IPS-20b (cell line): Measurements from ENCODE around the gene CKS1B.
A peak's percentile ranks its signal among the peaks of the same experiment; 100 is the strongest.

ENCODE experiments used
- H3K27ac ChIP-seq: one replicate; pipeline ENCODE4 v1.5.1; 2013; ENCODE audit warnings: low read length
- H3K27me3 ChIP-seq: 2 replicates; pipeline ENCODE4 v1.6.1; 2013; ENCODE audit warnings: mild to moderate bottlenecking, low read length, inconsistent platforms; ENCODE audit not compliant: insufficient read depth
- H3K36me3 ChIP-seq: 2 replicates; pipeline ENCODE4 v1.6.1; 2013; ENCODE audit warnings: low read depth, mild to moderate bottlenecking, inconsistent platforms, low read length, moderate library complexity; ENCODE audit not compliant: insufficient read depth
- H3K4me1 ChIP-seq: 2 replicates; pipeline ENCODE4 v1.6.1; 2013; ENCODE audit warnings: mild to moderate bottlenecking, control low read depth, inconsistent platforms, low read length, moderate library complexity; ENCODE audit not compliant: insufficient read depth
- H3K4me3 ChIP-seq: 2 replicates; pipeline ENCODE4 v1.5.1; 2013; ENCODE audit warnings: mild to moderate bottlenecking, low read length, inconsistent platforms
- H3K9ac ChIP-seq: 2 replicates; pipeline ENCODE4 v1.6.1; 2013; ENCODE audit warnings: low read depth, mild to moderate bottlenecking, inconsistent platforms, low read length, moderate library complexity
- H3K9me3 ChIP-seq: 2 replicates; pipeline ENCODE4 v1.6.1; 2013; ENCODE audit warnings: mild to moderate bottlenecking, low read depth, low read length, inconsistent platforms; ENCODE audit not compliant: insufficient read depth

Gene CKS1B

GRCh38 chr1:155001675-155002463, 27.4 kb downstream of the CKS1B start:
- Histone ChIP-seq H3K4me3 (peak overlapping the region; percentile 91), H3K36me3 (no peaks in the 10 kb centered on the region), H3K27me3 (no peaks in the 10 kb centered on the region), H3K4me1 (peaks cover 15% of the 10 kb centered on the region; the same call in 1 of the 2 replicates), H3K27ac (peak overlapping the region; percentile 11), H3K9me3 (no peaks in the 10 kb centered on the region), H3K9ac (peak overlapping the region; percentile 79; the same call in 1 of the 2 replicates)

DNA sequence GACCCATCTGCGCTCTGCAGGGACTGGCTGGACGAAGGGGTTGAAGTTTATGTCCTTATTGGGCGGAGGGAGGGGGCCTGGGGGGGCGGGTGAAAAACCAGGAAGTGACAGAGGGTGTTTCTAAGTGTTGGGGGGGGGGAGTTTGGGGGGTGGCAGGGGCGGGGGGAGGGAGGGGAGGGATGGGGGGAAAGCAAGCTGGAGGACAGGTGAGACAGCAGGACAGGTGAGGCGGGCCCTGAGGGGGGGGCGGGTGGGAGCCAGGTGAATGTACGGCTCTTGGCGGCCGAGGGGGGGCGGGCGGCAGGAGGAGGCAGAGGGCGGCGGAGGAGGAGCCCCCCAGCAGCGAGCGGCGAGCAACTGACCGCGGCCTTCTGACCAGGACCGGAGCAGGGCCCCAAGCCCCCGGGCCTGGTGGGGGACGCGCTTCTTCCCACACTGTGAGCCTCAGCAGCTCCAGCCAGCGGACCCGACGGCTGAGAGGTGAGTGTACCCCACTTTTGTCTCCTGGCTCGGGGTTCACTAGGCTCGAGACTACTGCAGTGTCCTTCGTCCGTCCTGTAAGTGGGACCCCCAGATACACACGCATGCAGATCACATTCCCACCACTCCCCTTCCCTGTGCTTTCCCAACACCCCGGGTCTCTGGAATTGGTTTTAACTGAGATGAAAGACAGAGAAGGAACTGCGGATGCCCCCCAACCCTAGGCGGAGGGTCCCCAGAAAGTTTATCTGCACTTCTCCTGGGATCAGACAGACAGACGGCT, 28.2 kb downstream of the CKS1B start, which contains the start of gene ZBTB7B:
TSS of gene ZBTB7B (plus strand) at position 339 of the 763 bp plus-strand sequence. CDS start 11,859 bp downstream, outside the sequence.
- Histone ChIP-seq H3K36me3 (no peaks in the 10 kb centered on the region), H3K27ac (peak within 1 kb of the TSS; percentile 93), H3K9ac (peak within 1 kb of the TSS; percentile 92), H3K4me1 (peaks cover 17% of the 10 kb centered on the region; the same call in 1 of the 2 replicates), H3K9me3 (no peaks in the 10 kb centered on the region), H3K27me3 (no peaks in the 10 kb centered on the region), H3K4me3 (peak within 1 kb of the TSS; percentile 96)

- Histone ChIP-seq H3K9me3 (no peaks in the 10 kb centered on the region), H3K4me1 (peaks cover 21% of the 10 kb centered on the region; the same call in 1 of the 2 replicates), H3K27ac (peak overlapping the region; percentile 93), H3K27me3 (no peaks in the 10 kb centered on the region), H3K4me3 (peak overlapping the region; percentile 96), H3K36me3 (no peaks in the 10 kb centered on the region), H3K9ac (peak overlapping the region; percentile 92)
Measured at GRCh38 chr1:155003227-155003765, 28.8 kb downstream of the CKS1B start.

DNA sequence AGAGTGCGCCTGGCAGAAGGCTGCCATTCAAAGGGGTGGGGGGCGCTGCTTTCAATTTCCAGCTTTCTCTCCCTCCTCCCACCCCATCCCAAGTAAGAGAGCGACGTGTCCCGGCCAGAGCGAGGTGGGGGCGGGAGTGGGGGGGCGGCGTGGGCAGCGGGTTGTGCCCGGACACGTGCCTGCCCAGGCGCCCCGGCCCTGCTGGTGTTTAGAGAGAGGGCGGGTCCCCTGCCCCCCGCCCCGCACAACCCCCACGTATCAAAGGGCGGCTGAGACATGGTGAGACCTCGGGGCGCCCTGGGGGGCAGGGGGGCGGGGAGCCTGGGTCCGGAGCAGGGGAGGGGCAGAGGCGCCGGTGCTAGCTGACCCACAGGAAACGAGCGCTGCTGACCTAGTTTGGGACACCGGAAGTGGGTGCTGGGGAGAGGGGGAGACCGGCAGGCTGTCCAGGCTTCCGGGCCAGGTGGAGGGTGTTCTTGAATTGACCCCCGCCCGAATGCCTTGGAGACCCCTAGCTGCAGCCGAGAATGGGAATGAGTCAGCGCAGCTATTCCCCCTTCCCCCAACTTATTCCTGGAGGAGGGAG, 29.4 kb downstream of the CKS1B start:
- Histone ChIP-seq H3K4me3 (peak overlapping the region; percentile 96), H3K27ac (peak overlapping the region; percentile 93), H3K27me3 (no peaks in the 10 kb centered on the region), H3K9me3 (no peaks in the 10 kb centered on the region), H3K4me1 (peaks cover 24% of the 10 kb centered on the region; the same call in 1 of the 2 replicates), H3K9ac (peak overlapping the region; percentile 92; the same call in 1 of the 2 replicates), H3K36me3 (no peaks in the 10 kb centered on the region)

DNA sequence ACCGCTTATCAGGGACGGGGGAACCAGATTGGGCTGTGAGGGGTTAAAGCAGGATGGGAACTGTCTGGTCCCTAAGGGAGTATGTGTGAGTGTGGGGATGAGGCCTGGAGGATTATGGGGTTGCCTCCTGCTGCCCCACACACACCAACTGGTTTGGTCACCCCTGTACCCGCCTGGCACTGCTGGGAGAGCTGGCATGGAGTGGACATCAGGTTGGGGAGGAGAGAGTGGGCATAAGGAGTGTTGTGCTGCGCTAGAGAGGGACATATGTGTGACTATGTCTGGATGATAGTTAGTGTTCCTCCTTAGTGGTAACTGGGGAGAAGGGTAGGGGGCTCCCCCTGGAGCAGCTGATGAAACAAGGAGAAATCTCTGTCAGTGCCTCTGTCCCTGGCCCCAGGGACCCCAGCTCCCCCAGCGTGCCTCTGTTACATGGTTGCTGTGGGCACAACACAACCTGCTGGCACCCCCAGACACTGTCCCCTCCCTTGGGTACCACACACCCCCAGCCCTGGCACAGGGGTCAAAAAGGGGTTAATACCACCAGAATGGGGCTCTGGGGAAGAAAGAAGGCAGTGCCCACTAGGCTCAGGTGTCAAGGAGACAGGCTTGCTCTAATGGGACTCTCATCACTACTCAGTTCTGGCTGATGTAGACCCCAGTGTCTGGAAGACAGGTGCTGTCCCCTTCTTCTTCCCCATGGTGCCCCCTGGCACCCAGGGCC, 30.0 kb downstream of the CKS1B start:
- peaks cover 24% of the 10 kb centered on the region; the same call in 1 of the 2 replicates for H3K4me1 ChIP-seq
- H3K27ac ChIP-seq = peak overlapping the region; percentile 93
- H3K9ac ChIP-seq = peak overlapping the region; percentile 92; the same call in 1 of the 2 replicates

DNA sequence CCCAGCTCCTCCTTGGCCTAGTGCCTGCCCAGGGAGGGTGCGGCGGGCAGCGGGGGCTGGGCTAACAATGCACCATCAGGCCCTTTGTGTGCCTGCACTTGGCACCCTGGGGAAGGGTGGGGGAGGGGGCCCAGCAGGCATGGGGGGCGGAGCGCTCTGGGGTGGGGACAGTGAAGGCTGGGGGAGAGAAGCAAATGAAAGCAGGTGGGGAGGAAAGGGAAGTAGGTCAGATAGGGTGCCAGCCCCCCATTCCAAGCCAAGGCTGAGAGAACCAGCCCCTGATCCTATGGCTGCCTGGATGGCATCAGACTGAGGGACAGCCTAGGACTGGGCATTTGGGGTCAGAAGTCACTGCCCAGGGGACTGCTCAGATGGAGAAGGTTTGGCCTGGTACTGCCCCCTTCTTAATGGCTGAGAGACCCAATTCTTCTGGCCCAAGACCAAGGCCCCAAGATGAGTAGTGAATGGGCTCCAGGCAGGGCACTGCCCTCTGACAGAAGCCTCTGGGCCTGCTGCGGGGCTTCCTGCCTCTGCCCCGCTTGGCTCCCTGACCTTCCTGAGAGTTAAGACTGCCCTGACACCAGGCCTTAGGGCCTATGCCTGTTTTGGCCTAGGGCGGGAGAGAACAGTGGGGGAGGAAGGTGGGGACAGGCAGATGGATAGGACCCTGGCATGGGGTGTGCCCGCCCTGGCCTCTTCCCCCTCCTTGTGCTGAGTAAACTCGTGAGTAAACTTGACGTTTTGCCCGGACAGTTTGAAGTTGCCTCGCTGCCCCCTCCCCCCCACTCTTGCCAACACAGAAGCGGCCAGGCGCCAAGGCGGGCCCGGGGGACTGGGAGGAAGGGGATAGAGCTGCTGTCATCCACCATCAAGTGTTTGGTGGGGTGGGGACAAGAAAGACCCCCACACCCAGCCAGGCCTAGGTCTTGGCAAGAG, 30.9 kb downstream of the CKS1B start:
- Histone ChIP-seq H3K27me3 (no peaks in the 10 kb centered on the region), H3K36me3 (no peaks in the 10 kb centered on the region), H3K27ac (no peak overlapping the region), H3K9me3 (no peaks in the 10 kb centered on the region), H3K4me1 (peaks cover 21% of the 10 kb centered on the region; the same call in 1 of the 2 replicates), H3K4me3 (peak overlapping the region; percentile 96; the same call in 1 of the 2 replicates), H3K9ac (peak overlapping the region; percentile 92; the same call in 1 of the 2 replicates)

More for the DNA sequence above, 30.0 kb downstream of the CKS1B start:
- Histone ChIP-seq H3K9me3 (no peaks in the 10 kb centered on the region), H3K4me3 (peak overlapping the region; percentile 96), H3K36me3 (no peaks in the 10 kb centered on the region), H3K27me3 (no peaks in the 10 kb centered on the region)

DNA sequence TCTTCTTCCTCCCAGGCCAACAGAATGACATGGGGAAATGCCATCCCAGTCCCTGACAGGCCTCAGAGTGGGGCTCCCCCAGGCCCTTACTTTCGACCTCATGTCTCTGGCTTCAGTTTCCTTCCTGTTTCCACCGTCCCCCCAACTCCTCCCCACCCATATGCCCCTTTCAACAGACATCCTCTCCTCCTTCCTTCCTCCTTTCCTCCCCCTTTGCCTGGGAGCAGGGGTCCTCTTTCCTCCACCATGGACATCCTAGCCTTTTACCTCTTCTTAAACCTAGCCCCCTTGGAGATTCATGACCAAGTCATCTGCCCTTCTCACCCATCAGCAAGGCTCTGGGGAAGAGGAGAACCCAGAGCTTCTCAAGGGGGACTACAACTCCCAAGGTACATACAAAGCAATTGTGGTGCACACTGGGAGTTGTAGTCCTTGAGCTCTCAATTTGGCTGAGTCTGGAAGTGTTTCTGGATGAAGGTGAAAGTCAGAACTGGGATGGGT, 32.2 kb downstream of the CKS1B start:
- H3K9me3 ChIP-seq = no peaks in the 10 kb centered on the region
- no peak overlapping the region for H3K4me3 ChIP-seq
- no peaks in the 10 kb centered on the region for H3K27me3 ChIP-seq
- no peaks in the 10 kb centered on the region for H3K36me3 ChIP-seq
- peaks cover 21% of the 10 kb centered on the region; the same call in 1 of the 2 replicates for H3K4me1 ChIP-seq
- H3K9ac ChIP-seq = no peak overlapping the region
- H3K27ac ChIP-seq = no peak overlapping the region

GRCh38 chr1:155007251-155007828, 32.9 kb downstream of the CKS1B start:
- H3K27me3 ChIP-seq = no peaks in the 10 kb centered on the region
- H3K4me1 ChIP-seq = peaks cover 22% of the 10 kb centered on the region; the same call in 1 of the 2 replicates
- H3K27ac ChIP-seq = no peak overlapping the region
- no peaks in the 10 kb centered on the region for H3K9me3 ChIP-seq
- H3K4me3 ChIP-seq = no peak overlapping the region
- no peak overlapping the region for H3K9ac ChIP-seq
- no peaks in the 10 kb centered on the region for H3K36me3 ChIP-seq

DNA sequence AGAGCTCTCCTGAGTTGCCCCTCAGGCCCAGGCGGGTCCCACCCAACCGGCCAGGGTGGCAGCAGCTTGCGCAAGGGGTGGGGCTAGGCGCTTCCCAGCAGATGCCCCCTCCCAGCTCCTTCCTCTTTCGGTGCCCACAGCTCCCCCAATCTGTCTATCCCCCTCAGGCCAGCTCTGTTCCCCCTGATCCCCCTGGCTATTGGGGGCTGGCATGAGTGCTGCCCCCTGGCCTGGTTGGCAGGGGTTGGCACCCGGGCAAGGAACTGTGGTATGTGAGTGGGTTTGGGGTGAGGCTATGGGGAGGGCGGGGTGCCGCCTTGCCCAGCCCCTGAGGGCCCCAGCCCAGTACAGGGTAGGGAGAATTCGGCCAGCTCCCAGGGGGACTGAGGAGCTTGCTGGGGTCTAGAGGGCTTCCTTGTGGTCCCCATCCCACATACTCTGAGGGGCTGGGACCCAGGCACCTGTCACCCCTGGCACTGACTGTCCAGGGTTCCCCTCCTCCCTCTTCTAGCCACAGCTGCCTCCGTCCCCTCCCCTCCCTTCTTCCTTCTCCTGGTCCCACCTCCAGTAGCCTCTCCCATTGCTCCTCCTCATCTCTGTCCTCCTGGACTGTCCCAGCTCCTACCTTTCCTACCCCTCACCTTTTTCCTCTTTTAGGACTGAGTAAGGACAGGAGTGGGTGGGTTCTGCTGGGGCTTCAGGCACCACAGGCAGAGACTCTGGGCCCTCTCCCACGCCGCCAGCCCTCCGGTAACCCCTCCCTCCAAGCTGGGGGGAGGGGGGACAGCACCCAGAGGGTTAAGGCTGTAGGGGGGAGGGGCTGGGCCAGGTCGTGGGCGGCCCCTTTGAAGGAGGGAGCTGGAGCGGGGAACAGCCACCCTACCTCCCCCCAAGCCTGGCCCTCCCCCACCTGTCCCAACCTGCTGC, 33.8 kb downstream of the CKS1B start:
- Histone ChIP-seq H3K27ac (no peak overlapping the region), H3K9ac (peak overlapping the region; percentile 37; the same call in 1 of the 2 replicates), H3K4me3 (peak overlapping the region; percentile 40; the same call in 1 of the 2 replicates), H3K9me3 (no peaks in the 10 kb centered on the region), H3K36me3 (no peaks in the 10 kb centered on the region), H3K27me3 (no peaks in the 10 kb centered on the region), H3K4me1 (peaks cover 25% of the 10 kb centered on the region; the same call in 1 of the 2 replicates)
